ENCODE data around the gene CHRNE. TPM values are rescaled to one million over a fixed set of nuclear protein-coding genes. Genes with fewer than 3 reads are reported as not detected.
A peak's percentile ranks its signal among the peaks of the same experiment; 100 is the strongest.

Gene CHRNE
- polyA plus RNA-seq, 2 of the 4 experiments (the other 2 are of a cell fraction): 0.10 to 0.13 TPM

- peak within 1 kb of the TSS; percentile 99 for H3K4me2 ChIP-seq
- H3K4me3 ChIP-seq: peak within 1 kb of the TSS; percentile 98
- FAIRE-seq (no peak), ATAC-seq (no peak), DNase-seq (ENCODE audit: low read depth in 1 of 2, low spot score in 1 of 2) (peak in 1 of 2 experiments; percentile 40)
- no peaks in the 10 kb centered on the region for H3K9me3 ChIP-seq
- ChIA-PET POLR2A (interaction anchor here (4.4 to 4.9 kb wide), 2 partner anchors 11 to 15 kb away, joined by 68 to 78 read pairs; partner anchors contain the start of genes RNF167, SLC25A11 and SPAG7), CTCF (interaction anchor here (1.1 to 7.1 kb wide), 6 partner anchors 14 to 42 kb away, joined by 4 to 63 read pairs (median 7); partner anchors contain the start of genes CAMTA2 and SPAG7)
- peaks cover 35% of the 10 kb centered on the region for H3K4me1 ChIP-seq
- TF ChIP-seq POLR2A (IDR thresholded peaks at IDR 0.05; ENCODE audit: low read length) (peak; percentile 69), EP300 (IDR thresholded peaks at IDR 0.05) (0 out of 5 replicates have a peak, but pooled peaks of 1 of the 2 experiments have one; percentile 11), MAX (IDR thresholded peaks at IDR 0.05) (peak; percentile 57), HOXA7 (CRISPR knock-in tag; IDR thresholded peaks at IDR 0.05) (no peak), CEBPB (IDR thresholded peaks at IDR 0.05) (peak in 1 of 2 experiments; percentile 7; a peak in 1 of 4 replicates)
- H3K27ac ChIP-seq: peak within 1 kb of the TSS; percentile 99
- WGBS (ENCODE audit: missing lambda C conversion rate): 11% methylated on average over 7 of the region's 7 CpGs
Observed at GRCh38 chr17:4950746-4951204, 47.9 kb upstream of the CHRNE start, which contains the start of gene ENO3. Gene ENO3, plus strand, starts transcription at chr17:4951119. Its CDS starts 711 bp downstream, at chr17:4951830.

- 1% methylated on average over 32 of the region's 52 CpGs for WGBS (ENCODE audit: missing lambda C conversion rate)
- peak; percentile 36 to 57 for DNase-seq (ENCODE audit: low read depth in 1 of 2, low spot score in 1 of 2)
- no peak for FAIRE-seq
- no peak for TF ChIP-seq CEBPB (IDR thresholded peaks at IDR 0.05)
- no peak for TF ChIP-seq CHD4 (IDR thresholded peaks at IDR 0.05; ENCODE audit: borderline replicate concordance)
- no peak for TF ChIP-seq NR3C1 (IDR thresholded peaks at IDR 0.05)
- TF ChIP-seq EHMT2 (IDR thresholded peaks at IDR 0.05; ENCODE audit: low read depth): no peak
- TF ChIP-seq EP300 (IDR thresholded peaks at IDR 0.05): no peak; a peak in 1 of 5 replicates
- TF ChIP-seq KDM1A (IDR thresholded peaks at IDR 0.05; ENCODE audit: low read depth): no peak
- no peak for TF ChIP-seq HMGXB4 (CRISPR knock-in tag; IDR thresholded peaks at IDR 0.05; ENCODE audit: borderline replicate concordance)
- TF ChIP-seq NFE2L2 (conservative IDR thresholded peaks at IDR 0.05; ENCODE audit: low read length): no peak
- TF ChIP-seq RARB (CRISPR knock-in tag; IDR thresholded peaks at IDR 0.05): no peak
- no peak for TF ChIP-seq REST (IDR thresholded peaks at IDR 0.05)
- no peak for TF ChIP-seq CBX2 (IDR thresholded peaks at IDR 0.05; ENCODE audit: borderline replicate concordance, low read depth)
- TF ChIP-seq RFX5 (IDR thresholded peaks at IDR 0.05): no peak
- no peak for TF ChIP-seq ZFP36 (IDR thresholded peaks at IDR 0.05; ENCODE audit: borderline replicate concordance, partially characterized antibody)
- no peak for TF ChIP-seq NPAS2 (CRISPR knock-in tag; IDR thresholded peaks at IDR 0.05; ENCODE audit: borderline replicate concordance)
- TF ChIP-seq E2F6 (IDR thresholded peaks at IDR 0.05; ENCODE audit: borderline replicate concordance, low read depth): no peak
- no peak for TF ChIP-seq ZC3H11A (IDR thresholded peaks at IDR 0.05)
- no peak for TF ChIP-seq HOXA7 (CRISPR knock-in tag; IDR thresholded peaks at IDR 0.05)
- peak; percentile 58; the same call in 1 of the 2 replicates for TF ChIP-seq PBX3 (IDR thresholded peaks at IDR 0.05)
- no peak for TF ChIP-seq MAFK (IDR thresholded peaks at IDR 0.05; ENCODE audit: partially characterized antibody)
- TF ChIP-seq EHF (CRISPR knock-in tag; IDR thresholded peaks at IDR 0.05): no peak
- no peak for TF ChIP-seq HEYL (CRISPR knock-in tag; IDR thresholded peaks at IDR 0.05)
- no peak for TF ChIP-seq GATA3 (IDR thresholded peaks at IDR 0.05; ENCODE audit: borderline replicate concordance)
- no peak for TF ChIP-seq HDAC2 (IDR thresholded peaks at IDR 0.05)
- no peak for TF ChIP-seq HOXB13 (CRISPR knock-in tag; IDR thresholded peaks at IDR 0.05; ENCODE audit: low read depth)
- peak; percentile 3; the same call in 1 of the 3 replicates for TF ChIP-seq SMC3 (IDR thresholded peaks at IDR 0.05)
- TF ChIP-seq JUN (IDR thresholded peaks at IDR 0.05): peak; percentile 64 to 95; a peak in 3 of 5 replicates
- TF ChIP-seq TFCP2L1 (CRISPR knock-in tag; IDR thresholded peaks at IDR 0.05): 0 out of 2 replicates have a peak, but pooled peaks have one; percentile 62
- TF ChIP-seq JUNB (IDR thresholded peaks at IDR 0.05): peak; percentile 49
Observed at GRCh38 chr17:4950075-4950745, 47.3 kb upstream of the CHRNE start.

More at GRCh38 chr17:4950075-4950745, 47.3 kb upstream of the CHRNE start:
- Histone ChIP-seq H3K4me3 (peak overlapping the region; percentile 98), H3K4me1 (peaks cover 41% of the 10 kb centered on the region), H3K9me3 (no peaks in the 10 kb centered on the region), H3K4me2 (peak overlapping the region; percentile 99), H3K27ac (peak overlapping the region; percentile 99)
- ATAC-seq: peak; percentile 36 to 39
- ChIA-PET POLR2A (interaction anchor here (4.4 to 4.9 kb wide), 2 partner anchors 10 to 16 kb away, joined by 68 to 78 read pairs; partner anchors contain the start of genes RNF167, SLC25A11 and SPAG7), CTCF (interaction anchor here (1.1 to 7.1 kb wide), 5 partner anchors 15 to 41 kb away, joined by 3 to 63 read pairs (median 7); partner anchors contain the start of gene SPAG7)
